Gastrocnemius medialis (tissue), 4 donors: Measurements from ENCODE around the gene ROPN1B.

ENCODE experiments used
- POLR2A ChIP-seq, 2 donors: fragments of 450-650 bp; IDR thresholded peaks; one replicate each; pipeline ENCODE4 v1.6.1; 2017; ENCODE audit warnings: antibody characterized with exemption in 2 of 2, mild to moderate bottlenecking in 2 of 2, moderate library complexity in 2 of 2
- TF ChIP-seq, protein P1 (sequence below), 5 experiments: fragments of 450-650 bp in 3 of 5; fragments of 200-600 bp in 2 of 5; sonication (generic) in 2 of 5; IDR thresholded peaks in 4 of 5; conservative IDR thresholded peaks in 1 of 5; 1 replicate in 4 of 5; 2 replicates in 1 of 5; pipeline ENCODE4 v1.5.1; 2016 to 2019; ENCODE audit warnings: antibody characterized with exemption in 5 of 5, mild to moderate bottlenecking in 3 of 5, moderate library complexity in 3 of 5

DNA sequence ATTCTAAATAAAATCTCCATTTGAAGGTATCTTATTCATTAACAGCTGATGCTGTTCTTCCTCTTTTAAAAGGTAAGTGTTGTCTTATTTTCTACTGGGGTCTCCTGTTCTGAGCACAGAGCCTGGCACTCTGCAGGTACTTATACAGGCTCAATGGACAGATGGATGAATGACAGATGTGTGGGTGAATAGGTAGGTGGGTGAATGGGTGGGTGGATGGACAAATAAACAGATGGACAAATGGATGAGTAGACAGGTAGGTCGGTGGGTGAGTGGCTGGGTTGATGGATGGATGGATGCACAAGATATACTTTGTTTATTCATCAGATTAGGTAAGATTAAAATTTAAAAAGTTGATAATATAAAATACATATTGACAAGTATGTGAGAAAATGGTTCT, 61.5 kb downstream of the ROPN1B start:
- TF ChIP-seq, protein P1, sequence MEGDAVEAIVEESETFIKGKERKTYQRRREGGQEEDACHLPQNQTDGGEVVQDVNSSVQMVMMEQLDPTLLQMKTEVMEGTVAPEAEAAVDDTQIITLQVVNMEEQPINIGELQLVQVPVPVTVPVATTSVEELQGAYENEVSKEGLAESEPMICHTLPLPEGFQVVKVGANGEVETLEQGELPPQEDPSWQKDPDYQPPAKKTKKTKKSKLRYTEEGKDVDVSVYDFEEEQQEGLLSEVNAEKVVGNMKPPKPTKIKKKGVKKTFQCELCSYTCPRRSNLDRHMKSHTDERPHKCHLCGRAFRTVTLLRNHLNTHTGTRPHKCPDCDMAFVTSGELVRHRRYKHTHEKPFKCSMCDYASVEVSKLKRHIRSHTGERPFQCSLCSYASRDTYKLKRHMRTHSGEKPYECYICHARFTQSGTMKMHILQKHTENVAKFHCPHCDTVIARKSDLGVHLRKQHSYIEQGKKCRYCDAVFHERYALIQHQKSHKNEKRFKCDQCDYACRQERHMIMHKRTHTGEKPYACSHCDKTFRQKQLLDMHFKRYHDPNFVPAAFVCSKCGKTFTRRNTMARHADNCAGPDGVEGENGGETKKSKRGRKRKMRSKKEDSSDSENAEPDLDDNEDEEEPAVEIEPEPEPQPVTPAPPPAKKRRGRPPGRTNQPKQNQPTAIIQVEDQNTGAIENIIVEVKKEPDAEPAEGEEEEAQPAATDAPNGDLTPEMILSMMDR (IDR thresholded peaks at IDR 0.05 in 4 of 5, conservative IDR thresholded peaks at IDR 0.05 in 1 of 5) = no peak
- no peak for TF ChIP-seq POLR2A (IDR thresholded peaks at IDR 0.05)
